Brain microvascular endothelial cell (primary cell): ENCODE results near the gene TNIK.
A peak's percentile ranks its signal among the peaks of the same experiment; 100 is the strongest.

Source experiments
- DNase-seq: peaks from one replicate; pipeline ENCODE4 v3.0.0-alpha.2; 2020
- H3K27ac ChIP-seq: fragments of 250-450 bp; sonication (Bioruptor Pico); 2 replicates; pipeline ENCODE4 v1.5.1; 2020; ENCODE audit warnings: mild to moderate bottlenecking, moderate library complexity
- H3K27me3 ChIP-seq: fragments of 250-450 bp; sonication (Bioruptor Pico); replicated peaks from 2 replicates; pipeline ENCODE4 v1.5.1; 2020; ENCODE audit warnings: mild to moderate bottlenecking
- H3K36me3 ChIP-seq: fragments of 250-450 bp; sonication (Bioruptor Pico); replicated peaks from 2 replicates; pipeline ENCODE4 v1.5.1; 2020; ENCODE audit warnings: mild to moderate bottlenecking
- H3K4me3 ChIP-seq: 2 replicates; pipeline ENCODE4 v1.5.1; 2011; ENCODE audit warnings: low read depth, mild to moderate bottlenecking, control low read depth, low read length, moderate library complexity
- in situ Hi-C: cut with HindIII; loops from 2 replicates; pipeline ENCODE4 v1.10.0; 2017; ENCODE audit warnings: low sequenced_read_pairs, low pct_ligation_motif_present
- TF ChIP-seq, protein P1 (sequence below): IDR thresholded peaks from 2 replicates; pipeline ENCODE4 v1.5.1; 2011; ENCODE audit warnings: low read depth, mild to moderate bottlenecking, moderate library complexity, low read length, control low read depth, inconsistent platforms; ENCODE audit errors: missing control alignments

The TNIK gene

DNA sequence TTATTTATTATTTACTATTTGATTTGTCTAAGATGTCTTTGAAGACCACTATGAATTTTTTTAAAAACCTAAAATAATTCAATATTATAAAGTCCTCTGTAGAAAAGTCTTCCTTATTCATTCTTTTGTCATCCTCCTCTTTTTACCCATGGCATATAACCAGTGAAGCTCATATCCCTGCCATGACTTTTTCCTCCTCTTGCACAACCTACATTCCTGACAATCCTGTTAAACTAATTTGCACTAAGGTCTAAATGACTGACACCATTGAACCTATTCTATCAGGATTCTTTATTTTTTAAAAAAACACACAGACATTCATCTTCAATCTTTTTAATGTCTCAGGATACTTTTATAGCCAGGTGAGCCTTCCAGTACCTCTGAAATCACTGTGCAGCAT lies 273.8 kb downstream of the TNIK start:
- Histone ChIP-seq H3K27ac (no peak overlapping the region), H3K36me3 (no peaks in the 10 kb centered on the region), H3K27me3 (no peaks in the 10 kb centered on the region), H3K4me3 (no peak overlapping the region)
- in situ Hi-C loops, result loop anchor here (25.0 kb wide), 1 partner anchor 376 kb away; no protein-coding TSS in a partner anchor
- no peak for DNase-seq
- TF ChIP-seq, protein P1, sequence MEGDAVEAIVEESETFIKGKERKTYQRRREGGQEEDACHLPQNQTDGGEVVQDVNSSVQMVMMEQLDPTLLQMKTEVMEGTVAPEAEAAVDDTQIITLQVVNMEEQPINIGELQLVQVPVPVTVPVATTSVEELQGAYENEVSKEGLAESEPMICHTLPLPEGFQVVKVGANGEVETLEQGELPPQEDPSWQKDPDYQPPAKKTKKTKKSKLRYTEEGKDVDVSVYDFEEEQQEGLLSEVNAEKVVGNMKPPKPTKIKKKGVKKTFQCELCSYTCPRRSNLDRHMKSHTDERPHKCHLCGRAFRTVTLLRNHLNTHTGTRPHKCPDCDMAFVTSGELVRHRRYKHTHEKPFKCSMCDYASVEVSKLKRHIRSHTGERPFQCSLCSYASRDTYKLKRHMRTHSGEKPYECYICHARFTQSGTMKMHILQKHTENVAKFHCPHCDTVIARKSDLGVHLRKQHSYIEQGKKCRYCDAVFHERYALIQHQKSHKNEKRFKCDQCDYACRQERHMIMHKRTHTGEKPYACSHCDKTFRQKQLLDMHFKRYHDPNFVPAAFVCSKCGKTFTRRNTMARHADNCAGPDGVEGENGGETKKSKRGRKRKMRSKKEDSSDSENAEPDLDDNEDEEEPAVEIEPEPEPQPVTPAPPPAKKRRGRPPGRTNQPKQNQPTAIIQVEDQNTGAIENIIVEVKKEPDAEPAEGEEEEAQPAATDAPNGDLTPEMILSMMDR, result no peak

GRCh38 chr3:171185959-171186358 lies 274.2 kb downstream of the TNIK start:
- Histone ChIP-seq H3K27ac (no peak overlapping the region), H3K36me3 (no peaks in the 10 kb centered on the region), H3K27me3 (no peaks in the 10 kb centered on the region), H3K4me3 (no peak overlapping the region)
- no peak for DNase-seq
- TF ChIP-seq, protein P1, result no peak
- in situ Hi-C loops, result loop anchor here (25.0 kb wide), 1 partner anchor 376 kb away; no protein-coding TSS in a partner anchor

GRCh38 chr3:171184372-171184771 lies 275.8 kb downstream of the TNIK start:
- Histone ChIP-seq H3K27ac (no peak overlapping the region), H3K27me3 (no peaks in the 10 kb centered on the region), H3K36me3 (no peaks in the 10 kb centered on the region), H3K4me3 (no peak overlapping the region)
- no peak for DNase-seq
- TF ChIP-seq, protein P1, result no peak
- in situ Hi-C loops, result loop anchor here (25.0 kb wide), 1 partner anchor 378 kb away; no protein-coding TSS in a partner anchor

- H3K27me3 ChIP-seq, result no peaks in the 10 kb centered on the region
- H3K27ac ChIP-seq, result no peak overlapping the region
- no peak overlapping the region for H3K4me3 ChIP-seq
- TF ChIP-seq, protein P1, result peak; percentile 50
- H3K36me3 ChIP-seq, result no peaks in the 10 kb centered on the region
- no peak for DNase-seq
- in situ Hi-C loops, result loop anchor here (25.0 kb wide), 1 partner anchor 379 kb away; no protein-coding TSS in a partner anchor
Observed at GRCh38 chr3:171183042-171183441, 277.2 kb downstream of the TNIK start.

- in situ Hi-C loops, result loop anchor here (25.0 kb wide), 1 partner anchor 380 kb away; no protein-coding TSS in a partner anchor
- Histone ChIP-seq H3K4me3 (no peak overlapping the region), H3K36me3 (no peaks in the 10 kb centered on the region), H3K27me3 (no peaks in the 10 kb centered on the region), H3K27ac (no peak overlapping the region)
- DNase-seq, result peak; percentile 41
- TF ChIP-seq, protein P1, result no peak
Observed at GRCh38 chr3:171181907-171182690, 278.1 kb downstream of the TNIK start.

DNA sequence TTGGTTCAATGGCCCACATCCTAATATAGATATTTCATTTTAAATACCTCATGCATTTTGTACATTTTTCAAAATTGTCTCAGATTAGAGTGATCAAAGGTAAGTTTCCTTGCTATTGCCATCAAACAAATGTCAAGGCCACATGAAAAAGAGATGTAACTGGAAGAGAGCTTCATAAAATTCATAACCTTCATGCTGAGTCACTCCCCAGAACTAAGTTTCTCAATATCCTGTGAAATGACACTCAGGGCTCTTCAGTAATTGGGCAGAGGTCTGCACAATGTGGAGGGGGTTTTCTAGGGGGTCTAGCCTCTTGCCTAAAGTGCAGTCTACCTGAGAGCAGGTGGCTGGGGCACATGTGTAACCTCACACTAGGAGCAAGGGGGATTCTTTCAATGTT lies 281.5 kb downstream of the TNIK start:
- no peak overlapping the region for H3K27ac ChIP-seq
- H3K27me3 ChIP-seq, result no peaks in the 10 kb centered on the region
- H3K36me3 ChIP-seq, result no peaks in the 10 kb centered on the region
- in situ Hi-C loops, result loop anchor here (25.0 kb wide), 1 partner anchor 384 kb away; no protein-coding TSS in a partner anchor
- TF ChIP-seq, protein P1, result no peak
- H3K4me3 ChIP-seq, result no peak overlapping the region
- no peak for DNase-seq
